Measurements from ENCODE around the gene KIAA0930.
"Not testable (repeated sequence)": the region's sequence is repeated elsewhere in the genome, so short reads cannot be mapped to it uniquely, and the experiment has no call there.

Gene KIAA0930

GRCh38 chr22:45262931-45263462 lies 22.3 kb upstream of the KIAA0930 start:
- peak; percentile 51 for DNase-seq (ENCODE audit: low spot score)

GRCh38 chr22:45262195-45262930 lies 21.7 kb upstream of the KIAA0930 start:
- peak; percentile 32 for DNase-seq (ENCODE audit: low spot score)

DNA sequence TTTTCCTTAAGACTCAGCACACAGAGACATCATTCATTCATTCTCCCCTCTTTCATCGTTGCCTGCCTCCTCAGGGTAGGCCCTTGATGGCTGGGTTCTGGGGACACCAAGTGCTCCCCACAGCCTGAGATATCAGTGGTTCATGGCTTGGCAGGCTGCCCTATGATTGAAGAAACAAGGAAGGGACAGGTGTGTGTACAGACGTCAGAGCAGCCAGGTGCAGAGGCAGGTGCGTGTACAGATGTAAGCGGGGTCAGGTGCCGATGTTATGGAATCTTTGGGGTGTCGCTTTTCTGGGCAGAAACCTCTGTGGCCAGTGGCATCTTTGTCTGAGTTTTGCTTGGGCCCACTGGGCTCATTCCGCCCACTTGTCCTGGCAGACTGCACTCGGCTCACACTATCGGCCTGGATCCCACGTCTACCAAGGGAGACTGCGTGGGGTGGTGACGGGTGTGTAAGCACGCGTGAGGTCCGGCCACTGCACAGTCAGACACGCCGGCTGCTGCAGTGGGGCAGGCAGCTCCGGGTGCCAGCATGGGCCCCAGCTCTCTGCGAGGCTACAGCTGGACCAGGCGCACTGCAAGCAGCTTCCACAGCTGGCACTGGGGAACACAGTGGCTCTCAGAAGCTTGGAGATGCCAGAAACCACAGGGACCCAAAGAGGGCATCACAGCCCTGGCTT lies 20.9 kb upstream of the KIAA0930 start:
- DNase-seq (ENCODE audit: low spot score) = no peak

- not testable (repeated sequence) for DNase-seq (ENCODE audit: low spot score)
These were observed 19.7 kb upstream of the KIAA0930 start for GRCh38 chr22:45260395-45260759.

GRCh38 chr22:45259754-45260394 lies 19.2 kb upstream of the KIAA0930 start:
- no peak for DNase-seq (ENCODE audit: low spot score)

DNA sequence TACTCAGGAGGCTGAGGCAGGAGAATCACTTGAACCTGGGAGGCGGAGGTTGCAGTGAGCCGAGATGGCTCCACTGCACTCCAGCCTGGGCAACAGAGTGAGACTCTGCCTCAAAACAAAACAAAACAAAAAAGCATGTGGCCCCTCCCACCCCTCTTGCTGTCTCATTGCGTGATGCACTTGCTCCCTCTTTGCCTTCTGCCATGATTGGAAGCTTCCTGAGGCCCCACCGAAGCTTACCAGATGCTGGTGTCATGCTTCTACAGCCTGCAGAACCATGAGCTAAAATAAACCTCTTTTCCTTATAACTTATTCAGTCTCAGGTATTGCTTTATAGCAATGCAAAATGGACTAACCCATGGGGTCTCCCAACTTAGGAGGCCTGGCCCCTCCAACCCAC lies 17.2 kb upstream of the KIAA0930 start:
- not testable (repeated sequence) for DNase-seq (ENCODE audit: low spot score)

- DNase-seq (ENCODE audit: low spot score) = no peak
These were observed 14.1 kb upstream of the KIAA0930 start for GRCh38 chr22:45254789-45255278.

DNA sequence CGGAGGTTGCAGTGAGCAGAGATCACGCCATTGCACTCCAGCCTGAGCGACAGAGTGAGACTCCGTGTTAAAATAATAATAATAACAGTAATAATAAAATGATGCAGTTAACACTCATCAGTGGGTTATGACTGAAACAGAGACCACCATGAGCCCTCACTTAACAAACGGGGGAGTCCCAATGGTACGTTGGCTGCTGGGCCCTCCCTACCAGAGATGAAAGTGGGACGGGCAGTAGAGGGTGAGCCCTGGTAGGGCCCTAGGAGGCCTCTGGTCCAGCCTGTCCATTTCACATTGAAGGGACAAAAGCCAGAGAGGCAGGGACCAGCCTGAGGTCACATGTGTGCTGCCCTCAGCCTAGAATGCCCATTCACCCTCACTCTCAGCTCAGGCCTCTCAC lies 13.7 kb upstream of the KIAA0930 start:
- DNase-seq (ENCODE audit: low spot score) = no peak

DNA sequence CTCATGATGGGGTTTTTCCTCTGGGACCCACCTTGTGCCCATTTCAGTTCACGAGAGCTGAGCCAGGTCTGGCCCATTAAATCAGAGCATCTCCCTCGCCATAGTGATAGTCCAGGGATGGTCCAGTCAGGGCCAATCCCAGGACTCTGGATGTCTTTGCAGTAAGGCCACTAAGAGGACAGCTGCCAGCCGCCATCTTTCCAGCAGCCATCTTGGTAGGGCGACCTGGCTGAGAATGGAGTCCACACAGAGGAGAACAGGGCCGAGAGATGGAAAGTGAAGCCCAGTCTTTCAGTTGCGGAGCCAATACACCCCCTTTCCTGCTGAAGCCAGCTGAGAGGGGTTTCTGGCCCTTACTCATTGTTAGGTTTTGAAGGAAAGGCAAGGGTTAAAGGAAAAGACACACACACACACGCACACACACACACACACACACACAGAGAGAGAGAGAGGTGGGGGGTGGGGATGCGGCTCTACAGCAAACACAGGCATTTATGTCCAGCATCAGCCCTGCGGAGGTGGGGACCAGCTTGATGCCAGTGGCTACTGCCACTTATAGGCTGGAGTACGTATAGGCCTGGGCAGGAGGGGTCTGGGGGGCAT lies 12.4 kb upstream of the KIAA0930 start:
- no peak for DNase-seq (ENCODE audit: low spot score)

DNA sequence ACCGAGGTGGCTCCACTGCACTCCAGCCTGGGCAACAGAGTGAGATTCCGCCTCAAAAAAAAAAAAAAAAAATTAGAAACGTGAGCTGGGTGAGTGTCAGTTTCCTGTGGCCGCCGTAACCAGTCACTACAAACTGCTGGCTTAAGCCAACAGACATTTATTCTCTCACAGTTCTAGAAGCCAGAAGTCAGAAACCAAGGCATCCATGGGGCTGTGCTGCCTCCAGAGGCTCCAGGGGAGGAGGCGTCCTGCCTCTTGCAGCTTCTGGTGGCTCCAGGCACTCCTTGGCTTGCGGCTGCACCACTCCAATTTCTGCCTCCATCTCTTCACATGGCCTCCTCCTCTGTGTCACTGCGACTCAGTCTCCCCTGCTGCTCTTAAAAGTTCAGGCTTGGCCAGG lies 11.1 kb upstream of the KIAA0930 start:
- no peak for DNase-seq (ENCODE audit: low spot score)

GRCh38 chr22:45248832-45249561 lies 8.3 kb upstream of the KIAA0930 start:
- peak; percentile 41 for DNase-seq (ENCODE audit: low spot score)

- no peak for DNase-seq (ENCODE audit: low spot score)
These were observed 5.6 kb upstream of the KIAA0930 start for GRCh38 chr22:45246060-45246985.

DNA sequence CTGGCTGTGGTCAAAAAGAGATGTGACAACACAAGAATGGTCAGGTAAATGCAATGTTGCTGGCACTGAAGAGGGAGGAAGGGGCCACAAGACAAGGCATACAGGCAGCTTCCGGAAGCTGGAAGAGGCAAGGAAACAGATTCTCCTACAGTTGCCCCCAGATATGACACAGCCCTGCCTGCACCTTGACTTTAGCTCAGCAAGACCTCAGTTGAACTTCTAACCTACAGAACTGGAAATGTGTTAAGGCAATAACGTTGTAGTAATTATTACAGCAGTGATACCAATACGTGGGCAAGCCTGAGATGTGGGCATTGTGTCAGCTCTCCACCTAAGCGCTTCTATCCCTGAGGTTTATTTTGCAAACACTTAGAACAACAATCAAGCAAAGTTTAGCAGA lies 4.2 kb upstream of the KIAA0930 start:
- DNase-seq (ENCODE audit: low spot score) = no peak

DNA sequence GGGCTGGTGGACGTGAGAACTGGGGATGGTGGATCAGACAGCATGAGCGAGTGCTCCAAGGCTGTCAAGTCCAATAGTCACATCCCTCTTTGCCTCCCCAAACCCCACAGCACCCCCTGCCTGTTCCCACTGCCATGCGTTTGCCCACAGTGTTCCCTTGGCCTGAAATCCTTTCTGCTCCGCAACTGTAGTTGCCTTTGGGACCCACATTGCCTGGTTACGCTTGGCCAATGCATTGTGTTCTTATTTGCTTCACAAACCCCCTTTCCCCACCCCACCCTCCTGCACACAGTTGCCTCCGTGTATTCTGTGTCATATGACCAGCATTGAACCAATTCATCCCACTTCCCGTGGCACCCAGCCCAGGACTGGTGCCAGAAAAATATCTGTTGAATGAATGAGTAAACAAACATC lies 2.1 kb upstream of the KIAA0930 start:
- no peak for DNase-seq (ENCODE audit: low spot score)

- DNase-seq (ENCODE audit: low spot score) = no peak
These were observed 437 bp downstream of the KIAA0930 start for GRCh38 chr22:45240104-45240809.

- DNase-seq (ENCODE audit: low spot score) = no peak
These were observed 1.0 kb downstream of the KIAA0930 start for GRCh38 chr22:45239681-45240051.

DNA sequence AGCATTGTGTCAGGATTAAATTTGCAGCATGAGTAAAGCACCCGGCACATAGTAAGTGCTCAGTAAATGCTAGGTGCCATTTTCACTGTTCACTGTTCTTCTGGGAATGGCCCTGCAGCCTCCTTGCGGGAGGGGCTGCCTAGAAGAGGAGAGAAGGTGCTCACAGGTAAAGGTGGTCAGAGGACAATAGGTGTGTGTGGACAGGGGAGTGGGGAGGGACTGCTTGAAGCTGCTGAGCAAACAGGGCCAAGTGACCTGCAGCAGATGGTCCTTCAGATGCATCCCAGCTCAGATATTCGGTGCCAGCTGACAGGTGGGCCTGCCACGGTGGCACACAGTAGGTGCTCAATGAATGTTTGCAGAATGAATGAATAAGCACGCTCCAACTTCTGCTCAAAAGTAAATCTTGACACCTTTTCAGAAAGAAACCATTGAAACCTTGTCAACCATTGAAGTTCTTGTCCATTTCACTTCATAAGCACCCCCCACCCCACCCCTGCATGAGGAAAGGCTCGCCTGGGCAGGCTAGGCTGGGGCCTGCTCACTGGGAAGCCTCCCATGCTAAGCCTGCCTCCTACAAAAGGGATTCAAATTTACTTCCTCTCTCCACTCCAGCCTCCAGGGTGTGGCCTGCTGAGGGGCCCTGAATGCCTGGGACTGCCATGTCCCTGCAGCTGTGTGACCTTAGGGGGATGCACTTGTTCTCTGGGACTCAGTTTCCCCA lies 1.6 kb downstream of the KIAA0930 start:
- DNase-seq (ENCODE audit: low spot score) = no peak

- DNase-seq (ENCODE audit: low spot score) = no peak
These were observed 2.4 kb downstream of the KIAA0930 start for GRCh38 chr22:45238076-45238956.
